ENCODE results near the gene BPGM. TPM values are rescaled to one million over a fixed set of nuclear protein-coding genes. Genes with fewer than 3 reads are reported as not detected.

The BPGM gene
- polyA plus RNA-seq, 1 of the 3 experiments (the other 2 are of a cell fraction), result 12.4 TPM

DNA sequence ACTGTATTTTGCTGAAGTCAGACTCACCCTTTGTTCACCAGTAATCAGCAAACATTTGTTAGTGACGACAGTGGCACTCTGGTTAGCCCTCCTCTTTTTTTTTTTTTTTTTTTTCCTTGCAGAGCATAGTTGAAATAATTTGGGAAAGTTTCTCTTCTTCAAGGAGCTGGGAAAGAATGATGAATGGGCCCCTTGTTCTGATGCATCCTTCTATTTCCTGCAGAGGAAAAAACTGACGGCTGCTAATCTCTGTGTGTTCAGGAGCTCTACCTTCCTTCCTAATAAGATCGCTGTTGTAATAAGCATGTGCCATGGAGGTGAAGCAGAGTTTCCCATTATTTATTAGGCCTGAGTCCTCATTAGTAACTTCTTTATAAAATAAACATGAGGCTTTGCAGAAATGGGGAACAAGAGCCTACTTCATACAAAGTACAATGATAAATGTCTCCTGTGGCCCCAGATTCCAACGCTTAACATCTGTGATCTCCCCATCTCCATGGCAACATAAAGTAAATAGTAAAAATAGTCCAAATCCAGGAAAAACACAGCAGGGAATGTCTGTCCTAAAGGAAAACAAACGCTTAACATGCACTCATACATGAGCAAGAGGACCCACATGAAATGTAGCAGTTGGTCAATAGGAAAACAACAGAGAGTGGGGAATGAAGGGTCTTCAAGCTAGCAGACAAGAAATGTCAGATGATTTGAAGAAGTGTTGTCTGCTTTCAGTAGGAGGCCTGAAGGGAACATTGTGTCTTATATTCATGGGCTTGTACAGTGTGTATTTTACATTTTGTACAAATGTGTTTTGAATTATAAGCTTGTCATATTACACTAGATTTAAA, 73.7 kb downstream of the BPGM start:
- no peaks in the 10 kb centered on the region for H3K9me2 ChIP-seq
- ChIA-PET CTCF (interaction anchor here (1.0 to 3.6 kb wide), 4 partner anchors 11 to 223 kb away, joined by 3 to 12 read pairs (median 4); no protein-coding TSS in a partner anchor), POLR2A (no interaction called here)
- peak overlapping the region; percentile 47 to 64; a peak in 2 of 4 replicates for H3K27ac ChIP-seq (ENCODE audit: low read depth in 2 of 2, low read length in 1 of 2)
- H3K9ac ChIP-seq, result no peak overlapping the region
- no peaks in the 10 kb centered on the region for H4K20me1 ChIP-seq (ENCODE audit: insufficient read depth)
- no peaks in the 10 kb centered on the region for H3K9me3 ChIP-seq
- H3K4me2 ChIP-seq, result no peak overlapping the region; the same call in 1 of the 2 replicates
- peaks cover 3% of the 10 kb centered on the region for H3F3A ChIP-seq (replicated peaks; ENCODE audit: insufficient read depth)
- no peak overlapping the region for H2AFZ ChIP-seq (ENCODE audit: low read depth)
- no peaks in the 10 kb centered on the region for H3K36me3 ChIP-seq (replicated peaks in 1 of 2; ENCODE audit: control insufficient read depth in 1 of 2, insufficient read depth in 2 of 2, low read length in 1 of 2)
- H3K4me1 ChIP-seq (ENCODE audit: control insufficient read depth in 1 of 2, insufficient read depth in 2 of 2, low read depth in 1 of 2, low read length in 1 of 2), result peaks cover 0 to 9% of the 10 kb centered on the region in 2 experiments; a peak in 2 of 4 replicates
- H3K27me3 ChIP-seq (ENCODE audit: insufficient read depth), result no peaks in the 10 kb centered on the region
- DNase-seq, result no peak
- H3K4me3 ChIP-seq (ENCODE audit: low read depth in 2 of 2, low read length in 1 of 2), result no peak overlapping the region
- H3K79me2 ChIP-seq (ENCODE audit: insufficient read depth), result no peaks in the 10 kb centered on the region
- TF ChIP-seq, protein P1, sequence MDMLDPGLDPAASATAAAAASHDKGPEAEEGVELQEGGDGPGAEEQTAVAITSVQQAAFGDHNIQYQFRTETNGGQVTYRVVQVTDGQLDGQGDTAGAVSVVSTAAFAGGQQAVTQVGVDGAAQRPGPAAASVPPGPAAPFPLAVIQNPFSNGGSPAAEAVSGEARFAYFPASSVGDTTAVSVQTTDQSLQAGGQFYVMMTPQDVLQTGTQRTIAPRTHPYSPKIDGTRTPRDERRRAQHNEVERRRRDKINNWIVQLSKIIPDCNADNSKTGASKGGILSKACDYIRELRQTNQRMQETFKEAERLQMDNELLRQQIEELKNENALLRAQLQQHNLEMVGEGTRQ (IDR thresholded peaks at IDR 0.05; ENCODE audit: borderline replicate concordance, low read depth, low read length), result no peak
- TF ChIP-seq, protein P2, sequence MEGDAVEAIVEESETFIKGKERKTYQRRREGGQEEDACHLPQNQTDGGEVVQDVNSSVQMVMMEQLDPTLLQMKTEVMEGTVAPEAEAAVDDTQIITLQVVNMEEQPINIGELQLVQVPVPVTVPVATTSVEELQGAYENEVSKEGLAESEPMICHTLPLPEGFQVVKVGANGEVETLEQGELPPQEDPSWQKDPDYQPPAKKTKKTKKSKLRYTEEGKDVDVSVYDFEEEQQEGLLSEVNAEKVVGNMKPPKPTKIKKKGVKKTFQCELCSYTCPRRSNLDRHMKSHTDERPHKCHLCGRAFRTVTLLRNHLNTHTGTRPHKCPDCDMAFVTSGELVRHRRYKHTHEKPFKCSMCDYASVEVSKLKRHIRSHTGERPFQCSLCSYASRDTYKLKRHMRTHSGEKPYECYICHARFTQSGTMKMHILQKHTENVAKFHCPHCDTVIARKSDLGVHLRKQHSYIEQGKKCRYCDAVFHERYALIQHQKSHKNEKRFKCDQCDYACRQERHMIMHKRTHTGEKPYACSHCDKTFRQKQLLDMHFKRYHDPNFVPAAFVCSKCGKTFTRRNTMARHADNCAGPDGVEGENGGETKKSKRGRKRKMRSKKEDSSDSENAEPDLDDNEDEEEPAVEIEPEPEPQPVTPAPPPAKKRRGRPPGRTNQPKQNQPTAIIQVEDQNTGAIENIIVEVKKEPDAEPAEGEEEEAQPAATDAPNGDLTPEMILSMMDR (IDR thresholded peaks at IDR 0.05), result no peak
- TF ChIP-seq RXRA (IDR thresholded peaks at IDR 0.05; ENCODE audit: borderline replicate concordance, low read depth), result no peak
- TF ChIP-seq NRF1 (IDR thresholded peaks at IDR 0.05; ENCODE audit: low read depth, low read length), result no peak
- TF ChIP-seq ELF1 (IDR thresholded peaks at IDR 0.05), result no peak
- TF ChIP-seq RCOR1 (IDR thresholded peaks at IDR 0.05; ENCODE audit: low read length), result no peak
- TF ChIP-seq, protein P3, sequence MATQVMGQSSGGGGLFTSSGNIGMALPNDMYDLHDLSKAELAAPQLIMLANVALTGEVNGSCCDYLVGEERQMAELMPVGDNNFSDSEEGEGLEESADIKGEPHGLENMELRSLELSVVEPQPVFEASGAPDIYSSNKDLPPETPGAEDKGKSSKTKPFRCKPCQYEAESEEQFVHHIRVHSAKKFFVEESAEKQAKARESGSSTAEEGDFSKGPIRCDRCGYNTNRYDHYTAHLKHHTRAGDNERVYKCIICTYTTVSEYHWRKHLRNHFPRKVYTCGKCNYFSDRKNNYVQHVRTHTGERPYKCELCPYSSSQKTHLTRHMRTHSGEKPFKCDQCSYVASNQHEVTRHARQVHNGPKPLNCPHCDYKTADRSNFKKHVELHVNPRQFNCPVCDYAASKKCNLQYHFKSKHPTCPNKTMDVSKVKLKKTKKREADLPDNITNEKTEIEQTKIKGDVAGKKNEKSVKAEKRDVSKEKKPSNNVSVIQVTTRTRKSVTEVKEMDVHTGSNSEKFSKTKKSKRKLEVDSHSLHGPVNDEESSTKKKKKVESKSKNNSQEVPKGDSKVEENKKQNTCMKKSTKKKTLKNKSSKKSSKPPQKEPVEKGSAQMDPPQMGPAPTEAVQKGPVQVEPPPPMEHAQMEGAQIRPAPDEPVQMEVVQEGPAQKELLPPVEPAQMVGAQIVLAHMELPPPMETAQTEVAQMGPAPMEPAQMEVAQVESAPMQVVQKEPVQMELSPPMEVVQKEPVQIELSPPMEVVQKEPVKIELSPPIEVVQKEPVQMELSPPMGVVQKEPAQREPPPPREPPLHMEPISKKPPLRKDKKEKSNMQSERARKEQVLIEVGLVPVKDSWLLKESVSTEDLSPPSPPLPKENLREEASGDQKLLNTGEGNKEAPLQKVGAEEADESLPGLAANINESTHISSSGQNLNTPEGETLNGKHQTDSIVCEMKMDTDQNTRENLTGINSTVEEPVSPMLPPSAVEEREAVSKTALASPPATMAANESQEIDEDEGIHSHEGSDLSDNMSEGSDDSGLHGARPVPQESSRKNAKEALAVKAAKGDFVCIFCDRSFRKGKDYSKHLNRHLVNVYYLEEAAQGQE (IDR thresholded peaks at IDR 0.05; ENCODE audit: low read depth, low read length), result no peak
- no peak for TF ChIP-seq GABPA (IDR thresholded peaks at IDR 0.05; ENCODE audit: low read depth)
- TF ChIP-seq CHD2 (IDR thresholded peaks at IDR 0.05; ENCODE audit: low read length, partially characterized antibody), result no peak
- TF ChIP-seq FOSL2 (IDR thresholded peaks at IDR 0.05; ENCODE audit: borderline replicate concordance, low read depth), result no peak
- TF ChIP-seq YY1 (IDR thresholded peaks at IDR 0.05; ENCODE audit: low read depth), result no peak
- no peak for TF ChIP-seq JUND (IDR thresholded peaks at IDR 0.05)
- TF ChIP-seq TAF1 (IDR thresholded peaks at IDR 0.05; ENCODE audit: borderline replicate concordance, low read depth, low read length), result no peak
- TF ChIP-seq, protein P4, sequence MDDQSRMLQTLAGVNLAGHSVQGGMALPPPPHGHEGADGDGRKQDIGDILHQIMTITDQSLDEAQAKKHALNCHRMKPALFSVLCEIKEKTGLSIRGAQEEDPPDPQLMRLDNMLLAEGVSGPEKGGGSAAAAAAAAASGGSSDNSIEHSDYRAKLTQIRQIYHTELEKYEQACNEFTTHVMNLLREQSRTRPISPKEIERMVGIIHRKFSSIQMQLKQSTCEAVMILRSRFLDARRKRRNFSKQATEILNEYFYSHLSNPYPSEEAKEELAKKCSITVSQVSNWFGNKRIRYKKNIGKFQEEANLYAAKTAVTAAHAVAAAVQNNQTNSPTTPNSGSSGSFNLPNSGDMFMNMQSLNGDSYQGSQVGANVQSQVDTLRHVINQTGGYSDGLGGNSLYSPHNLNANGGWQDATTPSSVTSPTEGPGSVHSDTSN (IDR thresholded peaks at IDR 0.05), result no peak
- TF ChIP-seq SIN3A (IDR thresholded peaks at IDR 0.05; ENCODE audit: borderline replicate concordance, low read depth, low read length), result no peak
- no peak for TF ChIP-seq FOXM1 (IDR thresholded peaks at IDR 0.05; ENCODE audit: low read depth)
- no peak for TF ChIP-seq FOXJ3 (CRISPR knock-in tag; IDR thresholded peaks at IDR 0.05)
- 80% methylated on average over 5 of the region's 5 CpGs for WGBS (ENCODE audit: low lambda C conversion rate)

Data from SK-N-SH (cell line).